ENCODE data around the gene VAMP3. TPM values are rescaled to one million over a fixed set of nuclear protein-coding genes. Genes with fewer than 3 reads are reported as not detected.

VAMP3 gene
- total RNA-seq, 4 donors from 2014 or later, result 82.8 to 731 (median 95.2) TPM

DNA sequence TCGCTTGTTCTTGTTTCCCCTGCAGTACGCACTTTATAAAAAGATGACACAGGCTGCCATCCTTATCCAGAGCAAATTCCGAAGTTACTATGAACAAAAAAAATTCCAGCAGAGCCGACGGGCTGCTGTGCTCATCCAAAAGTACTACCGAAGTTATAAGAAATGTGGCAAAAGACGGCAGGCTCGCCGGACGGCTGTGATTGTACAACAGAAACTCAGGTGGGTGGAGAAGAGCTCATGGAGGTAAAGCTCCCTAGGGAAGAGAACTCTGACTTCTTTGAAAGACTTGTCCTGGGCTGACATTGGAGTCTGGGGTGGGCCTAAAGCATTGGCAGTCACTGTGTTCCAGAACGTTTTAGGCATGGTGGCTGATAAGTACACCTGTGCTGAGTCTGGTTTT, 19.9 kb upstream of the VAMP3 start:
- H3K9me3 ChIP-seq, result no peaks in the 10 kb centered on the region
- no peak for DNase-seq
- H3K27ac ChIP-seq, result no peak overlapping the region
- H3K36me3 ChIP-seq, result no peaks in the 10 kb centered on the region
- intact Hi-C loops (cut with DNase I), result no loop called here
- TF ChIP-seq, protein P1, sequence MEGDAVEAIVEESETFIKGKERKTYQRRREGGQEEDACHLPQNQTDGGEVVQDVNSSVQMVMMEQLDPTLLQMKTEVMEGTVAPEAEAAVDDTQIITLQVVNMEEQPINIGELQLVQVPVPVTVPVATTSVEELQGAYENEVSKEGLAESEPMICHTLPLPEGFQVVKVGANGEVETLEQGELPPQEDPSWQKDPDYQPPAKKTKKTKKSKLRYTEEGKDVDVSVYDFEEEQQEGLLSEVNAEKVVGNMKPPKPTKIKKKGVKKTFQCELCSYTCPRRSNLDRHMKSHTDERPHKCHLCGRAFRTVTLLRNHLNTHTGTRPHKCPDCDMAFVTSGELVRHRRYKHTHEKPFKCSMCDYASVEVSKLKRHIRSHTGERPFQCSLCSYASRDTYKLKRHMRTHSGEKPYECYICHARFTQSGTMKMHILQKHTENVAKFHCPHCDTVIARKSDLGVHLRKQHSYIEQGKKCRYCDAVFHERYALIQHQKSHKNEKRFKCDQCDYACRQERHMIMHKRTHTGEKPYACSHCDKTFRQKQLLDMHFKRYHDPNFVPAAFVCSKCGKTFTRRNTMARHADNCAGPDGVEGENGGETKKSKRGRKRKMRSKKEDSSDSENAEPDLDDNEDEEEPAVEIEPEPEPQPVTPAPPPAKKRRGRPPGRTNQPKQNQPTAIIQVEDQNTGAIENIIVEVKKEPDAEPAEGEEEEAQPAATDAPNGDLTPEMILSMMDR (IDR thresholded peaks at IDR 0.05), result no peak
- no peak for TF ChIP-seq POLR2A (IDR thresholded peaks at IDR 0.05)
- peaks cover 0 to 5% of the 10 kb centered on the region in 2 donors for H3K4me1 ChIP-seq
- 91 to 93% methylated on average over 11 of the region's 11 CpGs for WGBS, 2 donors
- H3K4me3 ChIP-seq (replicated peaks in 1 of 3), result no peak overlapping the region
- H3K27me3 ChIP-seq, result no peaks in the 10 kb centered on the region

GRCh38 chr1:7752512-7753417, 18.3 kb upstream of the VAMP3 start:
- Histone ChIP-seq H3K4me1 (peaks cover 0 to 5% of the 10 kb centered on the region in 2 donors), H3K9me3 (no peaks in the 10 kb centered on the region), H3K27ac (no peak overlapping the region), H3K27me3 (no peaks in the 10 kb centered on the region), H3K36me3 (no peaks in the 10 kb centered on the region), H3K4me3 (replicated peaks in 1 of 3) (no peak overlapping the region)
- intact Hi-C loops (cut with DNase I), result loop anchor here (2.0 kb wide), 1 partner anchor 86 kb away; no protein-coding TSS in a partner anchor
- DNase-seq, result peak; percentile 71 to 78
- TF ChIP-seq, protein P1 (IDR thresholded peaks at IDR 0.05), result peak; percentile 59 to 80 (median 71)
- TF ChIP-seq POLR2A (IDR thresholded peaks at IDR 0.05), result no peak
- 24 to 27% methylated on average over 18 of the region's 18 CpGs for WGBS, 2 donors

DNA sequence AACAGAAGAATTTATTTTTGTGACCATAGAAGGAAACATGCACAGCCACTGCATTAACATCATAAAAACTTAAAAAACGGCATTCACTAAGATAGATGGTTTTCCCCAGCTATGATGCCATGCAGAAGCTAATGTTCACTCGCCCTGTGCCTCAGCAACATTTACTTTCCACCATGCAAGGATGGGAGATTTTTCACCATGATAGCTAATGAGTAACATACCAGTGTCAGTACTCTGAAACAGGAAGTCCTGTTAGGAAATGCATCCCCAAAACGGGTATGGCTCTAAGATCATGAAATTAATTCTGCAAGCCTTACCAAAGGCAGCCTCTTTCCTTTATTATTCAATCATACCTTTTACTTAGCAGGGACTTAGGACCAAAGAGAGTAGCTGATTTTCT, 17.5 kb upstream of the VAMP3 start:
- WGBS, 2 donors, result 72 to 77% methylated on average over 3 of the region's 3 CpGs
- intact Hi-C loops (cut with DNase I), result loop anchor here (2.0 kb wide), 1 partner anchor 87 kb away; no protein-coding TSS in a partner anchor

GRCh38 chr1:7754234-7754633, 16.9 kb upstream of the VAMP3 start:
- Histone ChIP-seq H3K27me3 (no peaks in the 10 kb centered on the region), H3K4me1 (peaks cover 0 to 5% of the 10 kb centered on the region in 2 donors), H3K27ac (no peak overlapping the region), H3K9me3 (no peaks in the 10 kb centered on the region), H3K4me3 (replicated peaks in 1 of 3) (no peak overlapping the region), H3K36me3 (no peaks in the 10 kb centered on the region)
- intact Hi-C loops (cut with DNase I), result no loop called here
- TF ChIP-seq, protein P1 (IDR thresholded peaks at IDR 0.05), result no peak
- no peak for TF ChIP-seq POLR2A (IDR thresholded peaks at IDR 0.05)
- DNase-seq, result no peak
- 76 to 78% methylated on average over 3 of the region's 3 CpGs for WGBS, 2 donors

More for the DNA sequence above, 17.5 kb upstream of the VAMP3 start:
- H3K27me3 ChIP-seq, result no peaks in the 10 kb centered on the region
- peaks cover 0 to 5% of the 10 kb centered on the region in 2 donors for H3K4me1 ChIP-seq
- TF ChIP-seq, protein P1 (IDR thresholded peaks at IDR 0.05), result no peak
- no peak for TF ChIP-seq POLR2A (IDR thresholded peaks at IDR 0.05)
- H3K36me3 ChIP-seq, result no peaks in the 10 kb centered on the region
- no peaks in the 10 kb centered on the region for H3K9me3 ChIP-seq
- H3K4me3 ChIP-seq (replicated peaks in 1 of 3), result no peak overlapping the region
- no peak overlapping the region for H3K27ac ChIP-seq
- no peak for DNase-seq

DNA sequence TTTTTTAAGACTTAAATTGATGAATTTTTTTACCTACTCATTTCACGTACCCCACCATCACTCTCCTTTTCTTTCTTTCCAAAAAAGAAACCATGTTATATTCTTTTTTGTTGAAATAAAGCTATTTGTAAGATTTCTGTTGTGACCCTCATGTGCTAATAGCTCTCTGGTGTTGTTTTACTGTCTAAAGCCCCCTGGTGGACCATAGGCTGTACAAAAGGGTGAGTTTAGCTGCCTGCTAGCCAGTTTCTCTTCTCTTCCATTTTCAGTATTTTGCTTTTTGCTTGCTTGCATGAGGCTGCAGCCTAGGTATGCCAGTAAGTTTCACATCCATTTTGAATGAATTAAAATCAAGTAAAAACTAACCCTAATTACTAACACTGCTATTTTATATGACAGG, 15.6 kb upstream of the VAMP3 start:
- Histone ChIP-seq H3K36me3 (no peaks in the 10 kb centered on the region), H3K4me1 (peaks cover 0 to 5% of the 10 kb centered on the region in 2 donors), H3K4me3 (replicated peaks in 1 of 3) (no peak overlapping the region), H3K9me3 (no peaks in the 10 kb centered on the region), H3K27me3 (no peaks in the 10 kb centered on the region), H3K27ac (no peak overlapping the region)
- DNase-seq, result no peak
- TF ChIP-seq, protein P1 (IDR thresholded peaks at IDR 0.05), result no peak
- no peak for TF ChIP-seq POLR2A (IDR thresholded peaks at IDR 0.05)
- WGBS, 2 donors, result 93 to 96% methylated on average over 1 of the region's 1 CpG
- intact Hi-C loops (cut with DNase I), result no loop called here

Data from thyroid gland (tissue), 4 donors.